K562 (cell line): ENCODE measurements around the gene SHF. TPM values are rescaled to one million over a fixed set of nuclear protein-coding genes. Genes with fewer than 3 reads are reported as not detected.

Source experiments
- BRF1 ChIP-seq: IDR thresholded peaks from 3 replicates; pipeline ENCODE4 v1.6.1; 2011; ENCODE audit warnings: borderline replicate concordance, mild to moderate bottlenecking; ENCODE audit not compliant: insufficient read length; ENCODE audit errors: extremely low read depth
- CEBPB ChIP-seq: fragments of 450-650 bp; IDR thresholded peaks from 2 replicates; pipeline ENCODE4 v1.6.1; 2016; ENCODE audit warnings: missing genetic modification characterization, missing compliant biosample characterization
- E2F5 ChIP-seq: sonication (generic); formaldehyde crosslinking; IDR thresholded peaks from 2 replicates; pipeline ENCODE4 v1.8.0; 2022; ENCODE audit warnings: mild to moderate bottlenecking, missing genetic modification reagents
- LARP7 ChIP-seq: fragments of 450-650 bp; IDR thresholded peaks from 2 replicates; pipeline ENCODE4 v1.6.1; 2016
- MBD1 ChIP-seq: fragments of 250-450 bp; sonication (Bioruptor Pico); IDR thresholded peaks from 2 replicates; pipeline ENCODE4 v1.8.0; 2022; ENCODE audit warnings: inconsistent platforms
- MEF2A ChIP-seq: IDR thresholded peaks from 2 replicates; pipeline ENCODE4 v1.6.1; 2011; ENCODE audit warnings: low read depth, mild to moderate bottlenecking, low read length, moderate library complexity; ENCODE audit not compliant: control insufficient read depth
- OTX1 ChIP-seq: fragments of 450-650 bp; formaldehyde crosslinking; IDR thresholded peaks from 2 replicates; pipeline ENCODE4 v1.4.0; 2022; ENCODE audit warnings: mild to moderate bottlenecking
- RNF219 ChIP-seq: fragments of 250-450 bp; sonication (Bioruptor Pico); IDR thresholded peaks from 2 replicates; pipeline ENCODE4 v1.5.0; 2022; ENCODE audit warnings: mild to moderate bottlenecking
- SIX5 ChIP-seq, 2 experiments: IDR thresholded peaks; 2 replicates each; pipeline ENCODE4 v1.6.1; 2011; ENCODE audit warnings: low read length in 2 of 2, borderline replicate concordance in 1 of 2, low read depth in 1 of 2, mild to moderate bottlenecking in 1 of 2, moderate library complexity in 1 of 2; ENCODE audit not compliant: insufficient read depth in 1 of 2
- SNAPC5 ChIP-seq: fragments of 250-450 bp; sonication (Bioruptor Pico); IDR thresholded peaks from 2 replicates; pipeline ENCODE4 v1.8.0; 2021; ENCODE audit warnings: moderate library complexity, mild to moderate bottlenecking, inconsistent platforms
- TBL1XR1 ChIP-seq, 2 experiments: IDR thresholded peaks; 2 replicates each; pipeline ENCODE4 v1.6.1; 2012; ENCODE audit warnings: improper control_type of control experiment in 2 of 2, low read length in 2 of 2, mild to moderate bottlenecking in 1 of 2
- TCF7 ChIP-seq: sonication (generic); IDR thresholded peaks from 2 replicates; pipeline ENCODE4 v1.6.1; 2016; ENCODE audit warnings: antibody characterized with exemption, borderline replicate concordance
- THRAP3 ChIP-seq: fragments of 450-650 bp; IDR thresholded peaks from 2 replicates; pipeline ENCODE4 v1.6.1; 2016; ENCODE audit warnings: mild to moderate bottlenecking, inconsistent platforms, borderline replicate concordance
- TRIM28 ChIP-seq: fragments of 450-650 bp; IDR thresholded peaks from 2 replicates; pipeline ENCODE4 v1.6.1; 2017
- TSC22D4 ChIP-seq: fragments of 450-650 bp; IDR thresholded peaks from 2 replicates; pipeline ENCODE4 v1.6.1; 2016; ENCODE audit warnings: missing genetic modification characterization, missing biosample characterization, control low read depth
- ZBTB33 ChIP-seq: sonication (generic); formaldehyde crosslinking; IDR thresholded peaks from 2 replicates; pipeline ENCODE4 v1.8.1; 2023; ENCODE audit warnings: mild to moderate bottlenecking, missing genetic modification reagents
- ZNF174 ChIP-seq: fragments of 250-450 bp; sonication (Bioruptor Pico); IDR thresholded peaks from 2 replicates; pipeline ENCODE4 v1.4.0; 2020; ENCODE audit warnings: mild to moderate bottlenecking
- ZNF224 ChIP-seq: sonication (generic); formaldehyde crosslinking; IDR thresholded peaks from 2 replicates; pipeline ENCODE4 v1.8.0; 2022; ENCODE audit warnings: mild to moderate bottlenecking, missing genetic modification reagents
- ZNF436 ChIP-seq: fragments of 250-450, 450-650 bp; sonication (Bioruptor Pico); formaldehyde crosslinking; IDR thresholded peaks from 2 replicates; pipeline ENCODE4 v1.7.0; 2020; ENCODE audit warnings: mild to moderate bottlenecking
- ZNF561 ChIP-seq: fragments of 450-650 bp; formaldehyde crosslinking; conservative IDR thresholded peaks from 2 replicates; pipeline ENCODE4 v1.4.0; 2020; ENCODE audit warnings: mild to moderate bottlenecking, moderate library complexity
- ZNF764 ChIP-seq: fragments of 250-450 bp; sonication (Bioruptor Pico); IDR thresholded peaks from 2 replicates; pipeline ENCODE4 v1.4.0; 2020; ENCODE audit warnings: low read depth, mild to moderate bottlenecking, moderate library complexity
- polyA plus RNA-seq, 8 experiments: library from polyadenylated mRNA; depleted of rRNA in 4 of 8; stranded (reverse) in 5 of 8; unstranded in 3 of 8; fragments of >200 nt; fragmentation: Nextera tagmentation in 2 of 8; fragmentation: Illumina TruSeq in 1 of 8; extraction: Ambion mirVana in 2 of 8; extraction: Trizol in 1 of 8; gene quantifications; 2 replicates each; pipeline versions ENCODE4 v1.2.1 to v1.2.3, GENCODE V29; 2011 to 2014; ENCODE audit warnings: inconsistent platforms in 1 of 8, missing spikeins in 1 of 8
- total RNA-seq, 7 experiments: library from RNA; depleted of rRNA in 6 of 7; stranded (reverse); fragments of >200 nt in 6 of 7; fragmentation: Illumina TruSeq in 2 of 7; extraction: Trizol in 2 of 7; gene quantifications; 2 replicates each; pipeline versions ENCODE4 v1.2.1 to v1.2.3, GENCODE V29; 2011 to 2021; ENCODE audit warnings: low replicate concordance in 1 of 7

The SHF gene
- total and polyA plus RNA-seq, 9 of the 15 experiments (the other 6 are each of a cell fraction or from before 2014, with no cell fraction given), result 0.51 to 2.2 (median 0.85) TPM; not detected in 2

- TF ChIP-seq THRAP3, result no peak; the same call in 1 of the 2 replicates
- peak; percentile 56 for TF ChIP-seq BRF1
- TF ChIP-seq E2F5 (CRISPR knock-in tag), result peak; percentile 41; the same call in 1 of the 2 replicates
- peak in 1 of 2 experiments; percentile 91; a peak in 2 of 4 replicates for TF ChIP-seq TBL1XR1 (IDR thresholded peaks at IDR 0.05; ENCODE audit: low read length in 2 of 2)
- no peak for TF ChIP-seq ZNF436
- no peak for TF ChIP-seq TSC22D4
- TF ChIP-seq ZNF764, result peak; percentile 73; the same call in 1 of the 2 replicates
- TF ChIP-seq ZNF224 (CRISPR knock-in tag), result no peak
- no peak for TF ChIP-seq RNF219 (CRISPR knock-in tag)
- no peak for TF ChIP-seq OTX1 (CRISPR knock-in tag)
- no peak for TF ChIP-seq SNAPC5
- TF ChIP-seq MEF2A, result no peak
- no peak for TF ChIP-seq TRIM28
- TF ChIP-seq ZNF561 (CRISPR knock-in tag), result no peak
- no peak for TF ChIP-seq SIX5 (IDR thresholded peaks at IDR 0.05; ENCODE audit: borderline replicate concordance in 1 of 2, insufficient read depth in 1 of 2, low read depth in 1 of 2, low read length in 2 of 2)
- no peak for TF ChIP-seq MBD1 (CRISPR knock-in tag)
- TF ChIP-seq TCF7, result no peak; the same call in 1 of the 2 replicates
- no peak for TF ChIP-seq ZNF174 (CRISPR knock-in tag)
- no peak for TF ChIP-seq LARP7
- TF ChIP-seq ZBTB33, result peak; percentile 64
- TF ChIP-seq CEBPB, result no peak
Measured at GRCh38 chr15:45198337-45199135, 10.8 kb upstream of the SHF start (continued).
